LNCaP clone FGC (cell line): ENCODE data around the gene ZNF644.
A peak's percentile ranks its signal among the peaks of the same experiment; 100 is the strongest.

ENCODE experiments used
- DNase-seq: peaks from one replicate; pipeline ENCODE4 v3.0.0-alpha.2; 2011; ENCODE audit warnings: low read depth
- H3K4me3 ChIP-seq: 2 replicates; pipeline ENCODE4 v1.5.1; 2011; ENCODE audit warnings: mild to moderate bottlenecking, low read depth, low read length, control low read depth
- CTCF ChIP-seq: IDR thresholded peaks from 2 replicates; pipeline ENCODE4 v1.5.1; 2012; ENCODE audit warnings: mild to moderate bottlenecking; ENCODE audit not compliant: control insufficient read depth, insufficient read depth; ENCODE audit errors: extremely low read depth

Gene ZNF644

DNA sequence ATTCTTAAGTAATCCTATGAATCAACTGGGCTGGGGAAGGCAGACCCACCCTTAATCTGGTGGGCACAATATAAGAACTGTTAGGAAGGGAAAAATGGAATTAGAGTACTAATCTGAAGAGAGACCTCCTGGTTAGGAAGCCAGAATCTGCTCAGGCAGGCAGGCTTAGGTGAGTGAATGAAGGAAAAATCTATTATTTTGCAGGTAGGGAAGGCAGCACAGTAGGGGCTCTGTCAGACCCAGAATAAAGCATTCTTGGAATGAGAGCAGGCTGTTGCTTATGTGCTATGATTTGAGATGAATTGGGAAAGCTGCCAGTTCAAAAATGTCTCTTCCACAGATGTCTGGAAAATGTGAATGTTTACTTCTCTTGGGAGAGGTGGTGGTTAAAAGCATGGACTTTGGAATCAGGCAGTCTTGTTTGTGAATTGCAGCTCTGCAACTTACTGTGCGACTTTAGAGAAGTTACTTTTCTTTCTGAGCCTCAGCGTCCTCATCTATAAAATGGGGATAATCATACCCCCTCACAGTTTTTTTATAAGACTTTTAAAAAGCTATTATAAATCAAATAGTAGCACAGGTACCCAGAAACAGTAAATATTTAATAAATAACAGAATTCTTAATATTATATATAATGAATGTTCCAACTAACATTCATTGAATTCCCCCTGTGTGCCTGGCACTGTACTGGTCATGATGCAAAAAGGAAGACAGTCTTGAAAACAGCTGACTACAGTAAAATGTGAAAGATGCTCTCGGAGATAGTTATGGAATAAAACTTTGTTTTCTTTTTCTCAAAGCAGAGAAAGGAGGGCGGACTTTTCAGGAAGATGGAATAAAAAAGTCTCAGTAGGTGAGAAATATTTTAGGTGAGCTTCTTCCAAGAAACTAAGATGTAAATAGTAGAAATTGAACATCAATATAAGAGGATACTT lies 15.3 kb upstream of the ZNF644 start:
- TF ChIP-seq CTCF, result no peak
- H3K4me3 ChIP-seq, result no peak overlapping the region
- no peak for DNase-seq

DNA sequence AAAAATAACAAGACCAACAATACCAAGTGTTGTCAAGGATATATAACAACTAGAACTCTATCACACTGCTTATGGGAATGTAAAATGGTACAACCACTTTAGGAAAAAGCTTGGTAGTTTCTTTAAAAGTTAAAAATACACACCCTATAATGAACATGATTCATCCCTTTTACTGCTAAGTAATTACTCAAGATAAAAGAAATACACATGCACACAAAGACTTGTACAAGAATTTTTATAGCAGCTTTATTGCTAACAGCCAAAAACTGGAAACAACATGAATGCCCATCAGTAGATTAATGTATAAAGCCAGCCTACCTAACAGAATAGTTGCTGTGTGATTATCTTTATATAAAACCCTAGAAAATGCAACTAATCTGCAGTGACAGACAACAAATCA lies 10.5 kb upstream of the ZNF644 start:
- no peak for DNase-seq
- TF ChIP-seq CTCF, result no peak
- no peak overlapping the region for H3K4me3 ChIP-seq

GRCh38 chr1:91031081-91031480 lies 9.2 kb upstream of the ZNF644 start:
- no peak for DNase-seq
- no peak overlapping the region for H3K4me3 ChIP-seq
- no peak for TF ChIP-seq CTCF

DNA sequence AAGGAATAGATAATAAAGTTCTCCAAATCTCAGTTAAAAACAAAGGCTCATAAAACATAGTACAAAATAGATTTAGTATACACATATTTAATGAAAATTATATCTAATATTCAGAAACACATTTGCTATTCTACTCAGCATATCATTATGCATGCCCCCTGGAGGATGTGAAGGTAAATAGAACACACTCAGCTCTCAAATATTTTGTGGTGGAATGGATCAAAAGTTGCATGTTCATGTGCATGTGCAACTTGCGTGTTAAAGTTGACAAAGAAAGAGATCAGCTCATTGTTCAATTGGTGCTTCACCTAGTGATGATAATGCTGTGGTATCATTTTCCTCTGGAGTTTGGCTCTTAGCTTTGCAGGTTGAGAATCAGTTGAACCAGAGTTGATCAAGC lies 4.9 kb upstream of the ZNF644 start:
- no peak for DNase-seq
- TF ChIP-seq CTCF, result peak; percentile 25; the same call in 1 of the 2 replicates
- H3K4me3 ChIP-seq, result no peak overlapping the region

- DNase-seq, result no peak
- no peak overlapping the region for H3K4me3 ChIP-seq
- no peak for TF ChIP-seq CTCF
Measured at GRCh38 chr1:91026320-91026719, 4.5 kb upstream of the ZNF644 start.

DNA sequence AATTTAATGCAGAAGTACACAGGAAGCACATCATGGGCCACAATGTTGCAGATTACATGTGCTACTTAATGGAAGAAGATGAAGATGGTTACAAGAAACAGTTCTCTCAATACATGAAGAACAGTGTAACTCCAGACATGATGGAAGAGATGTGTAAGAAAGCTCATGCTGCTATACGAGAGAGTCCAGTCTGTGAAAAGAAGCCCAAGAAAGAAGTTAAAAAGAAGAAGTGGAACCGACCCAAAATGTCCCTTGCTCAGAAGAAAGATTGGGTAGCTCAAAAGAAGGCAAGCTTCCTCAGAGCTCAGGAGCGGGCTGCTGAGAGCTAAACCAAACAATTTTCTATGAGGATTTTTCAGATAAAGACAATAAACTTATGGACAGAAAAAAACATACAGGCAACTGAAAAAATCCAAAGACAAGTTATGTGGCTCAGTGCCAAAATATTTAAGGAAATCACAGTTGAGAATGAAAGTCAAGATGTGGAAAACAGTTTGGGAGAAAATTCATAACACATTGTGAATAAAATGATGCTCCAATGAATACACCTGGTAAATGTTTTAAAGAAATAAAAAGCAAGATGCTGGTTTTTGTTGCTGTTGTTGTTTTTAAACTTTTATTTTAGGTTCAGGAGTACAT lies 2.8 kb upstream of the ZNF644 start:
- no peak overlapping the region for H3K4me3 ChIP-seq
- TF ChIP-seq CTCF, result no peak
- DNase-seq, result no peak
